HUDEP-2 (cell line): ENCODE results near the gene PEPD.
"Not testable (repeated sequence)": the region's sequence is repeated elsewhere in the genome, so short reads cannot be mapped to it uniquely, and the experiment has no call there.

ENCODE experiments used
- DNase-seq, 76 experiments: peaks; one replicate each; lab custom pipeline; 2025; ENCODE audit not compliant: unreplicated experiment in 76 of 76; lab: John Stamatoyannopoulos, UW

The PEPD gene

GRCh38 chr19:33479570-33479969 lies 42.0 kb downstream of the PEPD start:
- DNase-seq: not testable (repeated sequence)

GRCh38 chr19:33477781-33478180 lies 43.8 kb downstream of the PEPD start:
- DNase-seq: no peak

GRCh38 chr19:33476151-33476707 lies 45.4 kb downstream of the PEPD start:
- DNase-seq: no peak

- DNase-seq: no peak
These were observed 47.8 kb downstream of the PEPD start for GRCh38 chr19:33473653-33474305.

GRCh38 chr19:33472691-33473652 lies 48.6 kb downstream of the PEPD start:
- no peak for DNase-seq

- DNase-seq: no peak
These were observed 49.4 kb downstream of the PEPD start for GRCh38 chr19:33472226-33472625.

- no peak for DNase-seq
These were observed 50.2 kb downstream of the PEPD start for GRCh38 chr19:33471111-33471996.

GRCh38 chr19:33470686-33471085 lies 50.9 kb downstream of the PEPD start:
- no peak for DNase-seq

- no peak for DNase-seq
These were observed 51.6 kb downstream of the PEPD start for GRCh38 chr19:33470040-33470330.

- DNase-seq: no peak
These were observed 52.2 kb downstream of the PEPD start for GRCh38 chr19:33469171-33470039.

GRCh38 chr19:33468361-33469170 lies 53.0 kb downstream of the PEPD start:
- DNase-seq: no peak

GRCh38 chr19:33467851-33468250 lies 53.7 kb downstream of the PEPD start:
- no peak for DNase-seq

- DNase-seq: no peak
These were observed 55.8 kb downstream of the PEPD start for GRCh38 chr19:33465834-33466233.

- no peak for DNase-seq
These were observed 56.2 kb downstream of the PEPD start for GRCh38 chr19:33465371-33465770.

- no peak for DNase-seq
These were observed 56.9 kb downstream of the PEPD start for GRCh38 chr19:33464733-33465115.

- DNase-seq: no peak
These were observed 57.4 kb downstream of the PEPD start for GRCh38 chr19:33464010-33464732.

GRCh38 chr19:33463199-33463598 lies 58.4 kb downstream of the PEPD start:
- DNase-seq: no peak

- DNase-seq: no peak
These were observed 59.3 kb downstream of the PEPD start for GRCh38 chr19:33462112-33462791.
